Globus pallidus (tissue), 1 donor: Measurements from ENCODE around the gene SLC30A1.
A peak's percentile ranks its signal among the peaks of the same experiment; 100 is the strongest.
"Not testable (repeated sequence)": the region's sequence is repeated elsewhere in the genome, so short reads cannot be mapped to it uniquely, and the experiment has no call there.

Experiments used
- DNase-seq: peaks from one replicate; pipeline ENCODE4 v3.0.0-alpha.2; 2015; ENCODE audit warnings: low spot score

SLC30A1 gene

DNA sequence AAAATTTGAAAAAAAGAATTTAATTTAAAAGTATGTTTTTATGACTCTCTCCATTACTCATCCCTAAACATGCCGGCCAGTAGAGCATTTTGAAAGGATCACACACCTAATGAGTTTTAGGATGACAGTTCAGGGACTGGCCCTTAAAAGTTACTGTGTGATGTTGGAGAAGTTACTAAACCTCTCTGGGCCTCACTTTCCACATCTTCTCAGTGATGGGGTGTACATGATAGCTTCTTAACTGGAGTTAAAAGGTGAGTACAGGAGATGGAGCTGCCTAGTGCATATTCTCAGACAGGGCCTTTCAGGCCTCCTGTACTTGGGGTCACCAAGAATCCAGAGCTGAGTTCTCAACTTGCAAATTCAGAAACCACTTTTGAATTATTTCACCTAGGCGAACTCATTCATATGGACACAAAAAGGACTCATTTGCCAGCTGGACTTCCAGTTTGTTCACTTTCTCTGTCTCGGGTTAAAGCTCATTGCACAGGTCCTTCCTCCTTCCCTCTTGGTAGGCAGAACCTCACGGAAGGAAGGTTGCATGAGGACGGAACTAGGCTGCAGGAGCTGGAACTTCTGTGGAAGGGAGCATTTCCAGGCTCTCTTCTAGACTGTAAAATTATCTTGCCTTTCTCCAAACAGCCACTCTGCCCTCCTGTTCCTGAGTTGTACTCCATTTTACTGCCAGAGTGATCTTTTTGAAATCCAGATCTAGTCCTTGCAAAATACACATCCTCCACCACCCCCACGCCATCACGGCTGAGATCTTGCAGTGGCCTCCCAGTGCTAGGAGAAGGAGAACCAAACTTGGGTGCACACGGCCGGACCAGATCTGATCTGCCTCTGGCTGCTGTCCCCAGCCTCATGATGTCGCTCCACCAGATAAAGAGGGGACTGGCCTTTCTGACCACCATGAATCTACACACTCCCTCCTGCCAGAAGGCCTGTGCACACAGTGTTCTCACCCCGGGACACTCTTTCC, 4.3 kb upstream of the SLC30A1 start:
- no peak for DNase-seq

DNA sequence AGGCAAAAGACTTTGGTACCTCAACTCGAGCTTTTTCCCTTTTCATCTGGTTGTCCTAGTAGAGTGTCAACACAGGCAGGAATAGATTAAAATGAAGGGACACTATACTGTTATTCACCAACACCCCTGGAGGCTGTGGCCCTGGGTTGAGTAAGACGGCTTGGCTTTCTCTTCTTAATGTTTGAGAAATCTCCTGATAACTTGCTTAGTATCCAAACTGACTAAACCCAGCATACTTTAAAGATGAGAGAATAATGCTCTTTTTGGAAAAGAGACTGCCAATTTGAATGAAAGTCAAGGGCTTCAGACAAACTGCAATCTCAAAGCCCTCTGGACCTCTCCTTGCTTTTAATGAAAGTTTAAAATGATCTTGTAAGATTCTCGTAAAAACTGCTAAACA, 2.6 kb upstream of the SLC30A1 start:
- no peak for DNase-seq

DNA sequence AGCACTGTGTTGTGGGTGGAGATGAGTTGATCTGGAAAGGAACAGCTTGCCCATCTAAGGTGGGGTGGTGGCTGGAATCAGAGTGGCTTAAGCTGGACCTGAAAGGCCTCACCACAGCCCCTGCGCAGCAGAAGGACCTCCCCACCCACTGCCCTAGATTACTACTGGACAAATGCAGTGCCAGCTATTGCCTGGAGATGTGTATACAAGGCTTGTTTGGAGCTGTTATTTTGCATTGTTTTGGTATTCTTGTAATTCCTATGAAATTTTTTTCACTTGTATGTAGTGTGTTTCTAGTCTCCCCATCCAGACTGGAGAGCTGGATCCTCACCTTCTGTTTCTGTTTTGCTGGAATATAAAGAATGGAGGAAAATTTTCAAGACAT, 1.3 kb upstream of the SLC30A1 start:
- no peak for DNase-seq

DNA sequence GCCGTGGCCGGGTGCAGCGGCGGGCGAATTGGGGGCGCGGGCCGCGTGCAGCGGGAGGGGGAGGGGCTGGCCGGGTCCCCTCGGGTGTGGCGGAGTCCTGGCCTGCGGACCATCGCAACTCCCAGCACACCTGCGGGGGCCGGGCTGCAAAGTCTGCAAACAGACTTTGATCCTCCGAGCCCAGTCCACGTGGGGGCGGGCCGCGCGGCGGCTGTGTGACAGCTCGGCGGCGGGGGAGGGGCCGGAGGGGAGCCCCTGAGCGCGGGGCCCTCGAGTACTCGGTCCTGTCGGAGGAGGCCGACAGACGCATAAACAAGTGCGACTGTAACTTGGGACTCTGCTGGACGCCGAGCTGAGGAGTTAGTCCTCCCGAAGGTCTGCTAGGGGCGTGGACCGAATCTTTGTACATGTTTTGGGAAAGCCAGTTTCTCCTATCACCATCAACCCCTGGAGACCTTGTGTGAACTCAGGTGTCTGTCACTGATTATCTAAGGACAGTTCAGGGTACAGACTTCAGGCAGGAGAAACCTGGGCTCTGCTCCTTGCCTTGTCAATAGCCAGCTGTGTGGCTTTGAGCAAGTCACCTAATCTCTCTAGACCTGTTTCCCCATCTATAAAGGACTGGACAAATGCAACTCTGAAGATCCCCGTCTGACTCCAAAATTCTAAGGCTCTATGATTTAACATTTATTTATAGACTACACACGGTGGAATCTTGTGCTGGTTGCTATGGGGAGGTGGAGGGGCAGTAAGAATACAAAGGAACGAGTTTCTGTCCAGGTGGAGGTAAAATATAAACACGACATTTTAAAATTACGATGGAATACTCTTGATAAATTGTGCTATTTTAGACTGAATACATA, 710 bp upstream of the SLC30A1 start:
- DNase-seq = no peak

DNA sequence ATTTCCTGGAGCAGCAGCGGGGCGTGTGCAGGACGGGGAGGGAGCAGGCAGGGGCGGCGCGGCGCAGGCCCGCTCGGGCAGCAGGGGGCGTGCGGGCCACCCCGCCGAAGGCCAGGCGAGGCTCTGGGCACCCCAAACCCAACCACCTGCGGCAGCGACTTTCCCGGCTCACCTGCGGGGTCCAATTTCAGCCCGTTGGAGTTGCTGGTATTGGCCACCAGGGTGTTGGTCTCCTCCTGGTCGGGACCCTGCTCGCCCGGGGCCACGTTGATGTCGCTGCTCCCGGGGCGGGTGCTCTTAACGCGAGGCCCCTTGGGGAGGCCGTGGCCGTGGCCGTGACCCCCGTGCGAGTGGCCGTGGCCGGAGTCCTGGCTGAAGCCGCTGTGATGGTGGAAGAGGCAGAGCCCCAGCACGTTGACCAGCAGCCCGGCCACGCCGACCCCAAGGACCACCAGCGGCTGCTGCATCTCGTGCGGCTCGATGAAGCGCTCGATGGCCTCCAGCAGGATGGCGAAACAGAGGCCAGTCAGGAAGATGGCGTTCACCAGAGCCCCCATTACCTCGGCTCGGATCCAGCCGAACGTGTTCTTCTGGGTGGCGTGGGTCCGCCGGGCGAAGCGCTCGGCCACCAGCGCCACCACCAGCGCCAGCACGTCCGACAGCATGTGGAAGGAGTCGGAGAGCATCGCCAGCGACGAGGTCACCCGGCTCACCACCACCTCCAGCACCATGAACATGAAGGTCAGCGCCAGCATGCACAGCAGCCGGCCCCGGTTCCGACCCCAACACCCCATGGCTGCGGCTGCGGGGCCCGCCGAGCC, 932 bp downstream of the SLC30A1 start:
- peak; percentile 62 for DNase-seq

DNA sequence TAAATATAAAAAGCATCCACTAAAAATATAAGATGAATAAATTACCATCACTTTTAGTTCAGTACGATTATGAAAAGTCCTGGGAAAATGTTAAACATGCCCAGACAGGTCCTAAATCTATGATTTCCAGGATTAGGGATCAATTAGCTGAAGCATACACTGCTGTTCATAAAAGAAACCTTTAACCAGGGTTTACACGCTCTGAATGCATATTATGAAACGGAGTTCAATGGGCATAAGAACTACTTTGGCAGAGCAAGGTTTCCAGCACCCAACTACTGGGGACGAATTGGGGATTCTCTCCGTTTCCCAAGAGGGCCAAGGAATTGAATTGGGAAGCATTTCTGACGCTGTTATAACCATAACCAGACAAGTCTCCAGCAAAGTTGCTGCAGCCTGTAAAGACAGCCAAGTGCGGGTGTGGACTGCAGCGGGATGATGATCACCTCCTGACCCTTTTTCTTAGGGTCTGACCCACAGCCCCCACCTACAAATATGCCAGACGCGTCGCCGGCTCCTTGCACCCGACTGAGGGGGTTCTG, 1.6 kb downstream of the SLC30A1 start:
- DNase-seq = no peak

DNA sequence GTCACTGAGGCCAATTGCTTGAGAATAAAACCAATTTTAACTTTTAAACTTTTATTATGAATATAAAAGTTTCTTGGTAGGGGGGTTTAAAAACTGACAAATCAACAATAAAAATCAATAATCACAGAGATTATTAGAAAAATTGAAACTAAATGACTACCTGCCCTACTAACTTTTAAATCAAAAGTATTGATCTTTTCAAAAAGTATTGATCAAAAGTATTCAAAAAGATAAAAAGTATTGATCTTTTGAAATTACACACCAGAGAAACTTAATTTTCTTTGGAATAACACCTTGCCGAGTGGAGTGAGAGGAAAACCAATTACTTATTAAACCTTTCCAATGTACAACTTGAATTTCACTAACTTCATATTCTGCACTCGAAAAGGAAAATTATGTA, 2.2 kb downstream of the SLC30A1 start:
- DNase-seq = no peak

DNA sequence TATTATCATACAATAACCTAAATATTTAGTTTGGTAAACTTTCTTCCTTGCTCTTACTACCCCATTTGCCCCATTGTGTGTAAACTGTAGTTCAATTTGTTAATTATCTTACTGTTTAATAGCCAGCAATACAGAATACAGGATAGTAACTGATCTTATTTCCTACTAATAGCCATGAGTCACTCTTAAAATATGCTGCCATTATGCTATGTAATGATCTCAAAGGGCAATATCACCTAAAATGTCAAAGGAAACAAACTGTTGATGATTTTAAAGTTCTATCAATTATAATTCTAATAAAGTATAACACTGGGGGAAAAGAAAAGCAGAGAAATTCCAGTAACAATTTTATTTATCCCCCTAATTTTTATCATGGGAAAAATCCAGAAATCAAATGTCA, 4.3 kb downstream of the SLC30A1 start:
- no peak for DNase-seq

DNA sequence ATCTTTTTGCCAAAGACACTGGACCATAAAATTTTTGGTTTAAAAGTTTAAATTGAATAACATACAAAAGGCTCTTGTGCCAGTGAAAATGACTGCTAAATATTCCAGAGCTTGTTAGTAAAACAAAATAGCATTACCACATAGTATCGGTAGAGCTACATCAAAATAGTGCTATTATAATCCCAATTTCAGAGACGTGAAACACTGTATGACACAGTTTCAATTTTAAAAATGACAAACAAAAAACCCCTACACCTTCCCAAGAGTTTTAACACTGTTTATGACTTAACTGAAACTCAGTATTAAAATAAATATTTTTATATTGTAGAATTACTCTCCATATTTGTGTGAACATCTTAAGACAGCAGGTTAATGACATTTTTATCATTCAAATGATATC, 7.0 kb downstream of the SLC30A1 start:
- no peak for DNase-seq

DNA sequence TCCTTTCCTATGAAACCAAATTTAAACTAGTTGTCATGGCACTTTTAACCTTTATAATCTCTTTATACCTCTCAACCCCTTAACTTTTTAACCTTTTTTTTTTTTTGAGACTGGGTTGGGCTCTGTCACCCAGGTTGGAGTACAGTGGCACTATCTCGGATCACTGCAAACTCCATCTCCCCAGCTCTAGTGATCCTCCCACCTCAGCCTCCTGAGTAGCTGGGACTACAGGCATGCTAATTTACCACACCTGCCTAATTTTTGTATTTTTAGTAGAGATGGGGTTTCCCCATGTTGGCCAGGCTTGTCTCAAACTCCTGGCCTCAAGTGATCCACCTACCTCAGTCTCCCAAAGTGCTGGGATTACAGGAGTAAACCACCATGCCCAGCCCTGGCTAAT, 8.6 kb downstream of the SLC30A1 start:
- DNase-seq = not testable (repeated sequence)

DNA sequence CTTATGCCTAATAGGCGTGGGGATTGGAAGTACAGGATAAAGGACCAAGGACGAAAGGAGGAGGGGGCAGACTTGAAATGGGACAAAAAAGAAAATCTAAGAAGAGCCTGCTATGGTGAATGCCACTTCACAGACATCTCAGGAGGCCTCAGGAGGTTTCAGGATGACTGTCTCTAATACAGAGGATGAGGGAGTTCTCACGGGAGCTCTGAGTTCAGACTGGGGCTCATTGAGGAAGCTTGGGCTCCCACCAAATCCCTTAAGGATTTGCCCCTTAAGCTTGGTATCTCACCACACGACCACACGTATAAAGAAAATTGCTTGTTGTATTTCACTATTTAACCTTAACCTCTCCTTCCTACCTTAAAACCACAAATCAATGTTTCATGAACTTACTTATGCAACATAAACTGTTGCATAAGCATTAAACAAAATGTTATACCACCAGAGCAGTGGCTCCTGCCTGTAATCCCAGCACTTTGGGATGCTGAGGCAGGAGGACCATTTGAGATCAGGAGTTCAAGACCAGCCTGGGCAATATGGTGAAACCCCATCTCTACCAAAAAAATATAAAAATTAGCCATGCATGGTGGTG, 12.4 kb downstream of the SLC30A1 start:
- DNase-seq = no peak

DNA sequence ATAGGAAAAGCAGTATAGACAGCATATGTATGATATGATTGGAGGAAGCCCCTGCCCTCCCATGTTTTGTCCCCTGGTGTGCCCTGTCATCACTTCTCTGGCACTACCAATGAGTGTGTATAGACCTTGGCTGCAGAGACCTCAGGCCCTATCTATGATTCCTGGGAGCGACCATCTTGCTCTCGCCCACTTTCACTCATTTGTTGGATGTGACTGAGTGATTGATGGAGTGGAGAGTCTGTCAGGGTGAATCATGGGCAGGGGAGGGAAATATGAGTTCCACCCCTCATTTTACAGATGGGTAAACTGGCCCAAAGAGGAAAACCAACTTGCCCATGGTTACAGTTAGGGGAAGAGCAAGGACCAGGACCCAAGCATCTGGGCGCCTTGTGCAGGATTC, 14.9 kb downstream of the SLC30A1 start:
- DNase-seq = no peak

DNA sequence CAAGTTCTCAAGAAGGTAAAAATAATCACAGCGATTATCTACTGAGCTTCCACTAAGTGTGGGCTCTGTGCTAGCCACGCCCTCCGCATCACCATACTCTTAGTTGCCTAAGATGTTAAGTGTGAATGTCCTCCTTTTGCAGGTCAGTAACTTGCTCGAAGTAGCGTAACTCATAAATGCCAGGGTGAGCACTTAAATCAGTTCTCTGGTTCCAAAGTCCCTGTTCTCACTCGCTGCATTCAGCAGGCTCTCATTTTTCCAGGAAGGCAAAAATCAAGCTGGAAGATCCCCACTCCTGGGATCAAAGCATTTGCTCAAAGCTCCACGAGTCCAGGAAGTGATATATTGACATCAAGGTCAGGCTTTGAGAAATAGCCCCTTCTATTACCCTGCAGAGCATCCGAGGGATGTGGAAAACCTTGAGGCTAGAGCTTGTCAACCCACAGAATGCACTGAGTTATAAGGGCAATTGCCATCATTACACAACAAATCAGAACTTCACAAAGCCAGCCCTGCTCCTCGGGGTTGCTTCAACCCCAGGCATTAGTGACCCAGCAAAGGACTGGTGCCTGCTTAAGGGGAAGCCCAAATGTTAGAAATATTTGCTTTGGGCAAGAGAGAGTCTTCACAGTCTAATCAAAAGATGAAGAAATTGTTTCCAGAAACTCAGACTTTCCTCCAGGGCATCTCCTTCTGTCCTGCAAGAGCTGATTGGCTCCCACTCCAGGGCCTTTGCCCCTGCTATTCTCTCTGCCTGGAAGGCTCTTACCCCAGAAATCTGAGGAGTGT, 19.5 kb downstream of the SLC30A1 start:
- no peak for DNase-seq

DNA sequence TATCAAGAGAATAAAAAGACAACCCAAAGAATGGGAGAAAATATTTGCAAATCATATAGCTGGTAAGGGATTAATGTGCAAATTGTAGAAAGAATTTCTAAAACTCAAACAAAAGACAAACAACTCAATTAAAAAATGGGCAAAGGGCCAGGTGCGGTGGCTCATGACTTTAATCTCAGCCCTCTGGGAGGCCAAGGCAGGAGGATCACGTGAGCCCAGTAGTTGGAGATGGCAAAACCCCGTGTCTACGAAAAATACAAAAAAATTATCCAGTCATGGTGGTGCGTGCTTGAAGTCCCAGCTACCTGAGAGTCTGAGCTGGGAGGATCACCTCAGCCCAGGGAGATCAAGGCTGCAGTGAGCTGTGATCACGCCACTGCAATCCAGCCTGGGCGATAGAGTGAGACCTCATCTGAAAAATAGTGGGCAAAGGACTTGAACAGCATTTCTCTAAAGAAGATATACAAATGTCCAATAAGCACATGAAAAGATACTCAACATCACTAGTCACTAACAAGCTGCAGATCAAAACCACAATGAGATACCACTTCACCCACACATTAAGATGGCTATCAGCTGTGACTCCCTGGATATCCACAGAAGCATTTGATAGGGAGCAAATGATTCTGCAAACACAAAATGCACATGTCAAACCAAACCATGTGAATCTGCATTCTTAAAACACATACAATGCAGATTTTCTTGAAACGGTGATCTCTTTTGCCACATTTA, 20.9 kb downstream of the SLC30A1 start:
- DNase-seq = no peak

DNA sequence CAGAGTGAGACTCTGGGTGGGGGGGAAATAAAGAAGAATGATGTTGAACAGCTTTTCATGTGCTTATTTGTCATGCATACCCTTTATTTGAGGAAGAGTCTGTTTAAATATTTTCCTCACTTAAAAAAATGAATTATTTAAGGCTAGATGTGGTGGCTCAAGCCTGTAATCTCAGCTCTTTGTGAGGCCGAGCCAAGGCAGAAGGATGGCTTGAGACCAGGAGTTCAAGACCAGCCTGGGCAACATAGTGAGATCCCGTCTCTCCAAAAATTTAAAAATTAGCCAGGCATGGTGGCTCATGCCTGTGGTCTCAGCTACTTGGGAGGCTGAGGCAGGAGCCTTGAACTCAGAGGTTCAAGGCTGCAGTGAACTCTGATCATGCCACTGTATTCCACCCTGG, 25.4 kb downstream of the SLC30A1 start:
- DNase-seq = no peak

DNA sequence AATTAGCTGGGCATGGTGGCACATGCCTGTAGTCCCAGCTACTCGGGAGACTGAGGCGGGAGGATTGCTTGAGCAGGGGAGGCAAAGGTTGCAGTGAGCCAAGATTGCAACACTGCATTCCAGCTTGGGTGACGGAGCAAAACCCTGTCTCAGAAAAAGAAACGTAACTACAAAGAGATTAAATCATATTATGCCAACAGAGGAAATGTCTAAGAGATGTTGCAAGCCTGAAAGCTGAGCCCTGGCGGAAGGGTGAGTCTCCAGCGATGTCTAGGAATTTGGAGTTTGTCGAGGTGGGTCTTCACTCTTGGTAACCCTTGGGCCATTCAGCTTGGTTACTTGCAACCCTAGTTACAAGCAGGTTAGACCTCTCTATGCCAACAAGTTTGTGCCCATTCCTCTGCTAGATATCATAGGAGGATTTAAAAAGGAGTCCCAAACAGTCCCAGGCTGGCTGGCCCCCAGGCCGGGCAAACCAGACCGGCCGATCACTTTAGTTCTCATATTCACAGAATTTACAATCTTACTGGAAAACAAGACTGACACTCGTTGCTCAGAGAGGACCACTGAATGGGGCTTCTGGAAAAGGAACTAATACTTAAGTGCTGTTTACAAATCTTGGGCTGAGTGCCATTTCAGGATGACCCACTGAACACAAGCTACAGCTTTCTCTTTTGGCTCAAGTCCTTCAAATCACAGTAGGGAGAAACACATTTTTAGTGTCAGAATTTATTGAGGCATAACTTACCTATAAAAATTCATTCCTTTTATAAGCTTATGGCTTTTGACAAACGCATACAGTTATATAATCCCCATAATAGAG, 27.1 kb downstream of the SLC30A1 start:
- DNase-seq = no peak

DNA sequence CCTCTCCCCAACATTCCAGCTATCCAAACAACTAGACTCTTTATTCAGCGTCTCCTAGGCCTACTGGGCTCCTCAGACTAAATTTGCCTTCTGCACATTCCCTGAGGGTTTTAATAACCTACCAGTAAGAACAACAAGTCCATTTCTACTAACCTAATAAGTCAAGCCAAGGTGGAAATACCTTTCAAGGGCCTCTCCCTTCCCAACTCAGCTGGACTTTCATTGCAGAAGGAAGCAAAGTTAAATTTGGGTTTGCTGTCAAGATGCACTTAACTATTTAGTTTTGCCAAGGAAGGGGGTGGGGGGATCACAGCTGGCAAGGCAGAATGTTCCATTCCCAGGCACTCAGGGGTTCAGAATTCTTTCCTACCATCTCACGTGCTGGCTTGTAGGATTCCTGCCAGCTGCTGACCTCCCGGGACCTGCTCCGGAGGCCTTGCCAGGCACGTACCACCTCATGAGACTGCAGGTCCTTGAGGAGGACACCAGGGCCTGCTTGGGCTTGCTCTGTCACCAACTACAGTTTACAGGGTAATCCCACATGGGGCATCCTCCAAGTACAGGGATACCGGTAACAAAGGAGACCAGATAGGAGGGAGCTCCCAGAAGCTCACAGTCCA, 29.8 kb downstream of the SLC30A1 start:
- no peak for DNase-seq

DNA sequence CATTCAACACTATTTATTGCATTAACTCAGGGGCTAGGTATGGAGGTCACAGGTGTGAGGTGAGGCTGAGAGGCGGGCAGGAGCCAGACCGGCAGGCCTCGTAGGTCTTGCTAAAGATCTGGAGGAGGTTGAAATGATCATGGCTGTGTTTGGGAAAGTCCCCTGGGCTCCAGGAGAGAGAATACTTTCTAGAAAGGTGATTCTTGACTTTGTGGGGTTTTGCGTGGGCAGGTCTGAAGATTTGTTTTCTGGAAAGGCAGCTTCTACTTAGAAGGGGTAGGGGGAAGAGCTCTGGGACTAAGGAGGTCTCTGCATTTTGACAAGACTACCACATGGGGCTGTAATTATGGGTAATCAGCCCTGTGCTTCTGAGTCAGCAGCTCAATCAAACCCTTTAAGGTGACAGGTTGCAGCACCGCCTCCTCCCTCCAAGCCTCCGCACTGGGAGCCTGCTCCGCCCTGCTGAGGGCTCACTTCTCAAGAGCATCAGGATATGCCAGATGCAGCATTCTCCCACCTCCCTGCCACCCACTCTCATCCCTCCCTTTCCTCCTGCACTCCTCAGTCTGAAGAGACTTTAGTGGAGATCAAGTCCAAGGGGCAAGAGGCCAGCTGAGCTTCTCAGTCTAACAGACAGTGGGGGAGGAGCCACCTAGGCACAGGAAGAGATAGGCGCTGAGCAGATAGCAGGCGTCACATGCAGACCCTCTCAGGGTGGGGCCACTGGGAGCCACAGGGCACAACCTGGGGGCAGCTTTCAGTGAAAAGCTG, 30.5 kb downstream of the SLC30A1 start:
- no peak for DNase-seq
